Dermis blood vessel endothelial cell (primary cell): ENCODE results near the gene HOMER3. TPM values are rescaled to one million over a fixed set of nuclear protein-coding genes. Genes with fewer than 3 reads are reported as not detected.

ENCODE experiments used
- DNase-seq: peaks from one replicate; pipeline ENCODE4 v3.0.0; 2010
- total RNA-seq: library from RNA; depleted of rRNA; stranded (reverse); fragments of >200 nt; gene quantifications from 2 replicates; pipeline ENCODE4 v1.2.3, GENCODE V29; 2014

The HOMER3 gene
- 128 and 272 TPM in 2 replicates for total RNA-seq

DNA sequence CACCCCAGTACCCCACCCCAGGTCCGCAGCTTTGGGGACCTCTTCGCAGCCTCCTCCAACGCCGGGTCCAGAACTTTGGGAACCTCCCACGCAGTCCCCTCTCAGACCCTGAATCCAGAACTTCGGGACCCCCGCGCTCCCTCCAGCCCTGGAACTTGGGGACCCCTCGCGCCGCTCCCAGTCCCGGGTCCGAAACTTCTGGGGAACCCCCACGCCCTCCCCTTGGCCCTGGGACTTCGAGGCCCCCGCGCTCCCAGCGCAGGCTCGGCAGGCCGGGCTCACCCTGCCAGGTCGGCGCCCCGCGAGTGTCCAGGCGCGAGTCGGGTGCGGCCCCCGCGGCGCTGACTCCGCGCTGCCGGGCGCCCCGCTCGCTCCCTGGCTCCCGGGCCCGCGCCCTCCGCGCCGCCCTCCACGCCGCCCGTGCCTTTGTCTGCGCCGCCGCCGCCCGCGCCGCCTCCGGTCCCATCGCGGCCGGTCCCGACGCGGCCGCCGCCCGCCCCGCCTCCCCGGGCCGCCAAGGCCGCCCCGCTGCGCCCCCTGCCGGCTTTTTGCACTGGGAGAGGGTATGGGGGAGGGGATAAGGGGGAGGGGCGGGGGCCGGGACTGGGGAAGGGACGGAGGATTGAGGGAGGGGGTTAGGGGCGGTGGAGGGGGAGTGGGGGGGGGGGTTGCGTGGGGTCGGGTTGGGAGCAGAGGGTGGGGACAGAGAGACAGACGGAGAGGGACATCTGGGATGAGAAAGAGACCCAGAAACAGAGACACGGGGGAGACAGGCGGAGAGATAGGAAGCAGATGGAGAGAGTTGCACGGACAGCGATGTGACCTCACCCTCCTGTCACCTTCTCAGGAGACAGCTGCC, at the start of gene HOMER3:
Gene HOMER3, minus strand, starts transcription at position 449 of the 859 bp plus-strand sequence. CDS start 2,235 bp downstream, outside the sequence.
- DNase-seq = peak; percentile 75

- DNase-seq = no peak
These were observed 49.2 kb upstream of the HOMER3 start for GRCh38 chr19:18990128-18990708.

DNA sequence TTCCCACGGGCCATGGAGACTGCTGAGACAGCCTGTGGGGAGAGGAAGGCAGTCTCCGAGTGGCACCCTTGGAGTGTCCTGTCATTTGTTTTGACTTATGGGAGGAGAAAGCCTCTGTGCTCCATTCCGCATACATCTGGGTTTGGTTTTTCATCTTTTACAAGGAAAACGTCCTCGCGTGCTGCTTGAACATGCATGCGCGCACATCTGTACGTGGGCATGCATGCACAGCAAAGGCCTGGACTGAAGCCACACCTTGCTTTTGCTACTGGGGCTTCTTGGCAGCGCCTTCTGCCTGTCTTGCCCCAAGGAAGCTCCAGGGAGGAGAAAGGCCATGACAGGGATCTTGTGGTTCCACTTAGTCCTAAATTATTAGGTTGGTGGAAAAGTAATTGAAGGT, 48.3 kb upstream of the HOMER3 start:
- DNase-seq = no peak

- DNase-seq = no peak
These were observed 46.4 kb upstream of the HOMER3 start for GRCh38 chr19:18987456-18987855.

DNA sequence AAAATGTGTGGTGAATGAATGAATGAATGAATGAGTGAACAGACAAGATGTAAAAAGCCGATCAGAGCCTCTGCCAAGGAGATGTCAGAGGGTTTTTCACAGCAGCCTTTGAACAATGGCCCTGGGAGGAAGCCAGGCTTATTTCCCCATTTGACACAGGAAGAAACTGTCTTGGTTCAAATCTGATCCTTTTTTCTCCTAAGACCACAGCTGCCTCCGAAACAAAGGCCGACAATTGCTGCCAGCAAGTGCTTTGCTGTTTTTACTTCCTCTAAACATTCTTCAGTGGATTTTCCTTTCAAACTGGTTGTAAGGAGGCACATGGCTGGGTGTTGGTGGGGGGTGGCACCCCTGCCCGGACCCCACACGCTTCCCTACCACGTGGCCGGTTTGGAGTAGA, 44.2 kb upstream of the HOMER3 start:
- DNase-seq = peak; percentile 94

DNA sequence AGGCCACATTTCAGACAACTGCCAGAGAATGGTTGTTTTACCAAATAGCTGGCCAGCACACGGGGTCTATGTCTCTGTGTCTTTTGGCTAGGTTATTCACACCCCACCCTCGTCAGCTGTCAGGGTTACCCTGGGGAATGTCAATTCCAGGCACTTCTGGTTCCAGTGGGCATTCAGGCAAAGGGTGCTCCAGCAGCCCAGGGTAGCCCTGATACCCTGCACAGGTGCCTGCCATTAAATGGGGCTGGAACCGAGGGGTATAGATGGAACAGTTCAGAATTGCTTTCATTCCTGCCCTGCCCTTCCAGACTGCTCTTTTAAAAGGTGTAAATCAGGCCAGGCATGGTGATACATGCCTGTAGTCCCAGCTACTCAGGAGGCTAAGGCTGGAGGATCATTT, 43.2 kb upstream of the HOMER3 start:
- no peak for DNase-seq

DNA sequence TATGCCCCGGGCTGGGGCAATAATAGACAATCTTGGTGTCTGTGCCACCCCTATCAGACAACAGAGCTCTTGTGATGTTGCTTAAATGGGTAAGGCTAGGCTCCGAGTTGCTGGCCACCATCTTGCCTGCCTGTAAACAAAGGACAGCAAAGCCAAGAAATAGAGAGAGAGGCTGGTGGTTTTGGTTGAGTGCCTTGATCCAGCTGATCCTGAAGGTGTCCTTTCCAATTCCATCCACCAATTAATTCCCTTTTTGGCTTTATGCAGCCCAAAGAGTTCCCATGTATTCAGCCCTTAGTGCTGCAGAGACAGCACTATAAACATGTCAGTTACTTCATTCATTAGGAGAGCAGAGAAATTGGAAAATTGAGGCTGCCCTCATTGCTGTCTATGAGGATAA, 41.7 kb upstream of the HOMER3 start:
- no peak for DNase-seq

DNA sequence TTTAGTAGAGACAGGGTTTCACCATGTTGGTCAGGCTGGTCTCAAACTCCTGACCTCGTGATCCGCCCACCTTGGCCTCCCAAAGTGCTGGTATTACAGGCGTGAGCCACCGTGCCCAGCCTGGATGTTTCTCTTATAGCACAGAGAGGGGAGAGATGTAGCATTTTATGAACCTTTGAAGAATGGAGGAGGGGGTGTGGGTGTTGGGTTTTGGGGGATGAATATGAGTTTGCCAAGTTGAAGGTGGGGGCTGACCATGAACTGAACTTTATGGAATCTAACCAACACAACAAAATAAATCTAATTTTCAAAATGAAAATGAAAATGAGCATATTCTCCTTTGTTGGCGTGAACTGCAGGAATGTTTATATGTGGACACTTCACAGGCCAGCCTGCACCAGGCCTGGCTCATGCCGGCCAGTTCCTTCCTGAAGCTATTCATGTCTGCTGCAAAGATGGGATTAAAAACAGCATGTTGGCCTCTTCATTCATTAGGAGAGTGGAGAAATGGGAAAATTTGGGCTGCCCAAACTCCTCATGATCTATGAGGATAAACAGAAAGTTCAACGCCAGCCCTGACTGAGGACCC, 39.5 kb upstream of the HOMER3 start:
- DNase-seq = peak; percentile 28

- no peak for DNase-seq
These were observed 37.6 kb upstream of the HOMER3 start for GRCh38 chr19:18978616-18979015.

DNA sequence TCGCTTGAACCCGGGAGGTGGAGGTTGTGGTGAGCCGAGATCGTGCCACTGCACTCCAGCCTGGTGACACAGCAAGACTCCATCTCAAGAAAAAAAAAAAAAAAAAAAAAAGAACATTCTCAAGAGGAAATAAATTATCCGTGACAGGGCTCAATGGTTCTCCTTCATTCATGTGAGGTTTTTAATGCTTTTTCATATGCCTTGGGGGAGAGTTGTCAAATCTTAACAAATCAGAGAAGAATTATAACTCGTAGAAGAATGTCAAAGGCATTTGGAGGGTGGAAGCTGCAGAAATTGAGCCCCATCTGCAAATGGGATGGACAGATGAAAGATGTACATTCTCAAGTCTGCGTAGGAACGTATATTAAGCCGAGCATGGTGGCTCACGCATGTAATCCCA, 34.9 kb upstream of the HOMER3 start:
- no peak for DNase-seq

GRCh38 chr19:18975011-18975410, 34.0 kb upstream of the HOMER3 start:
- DNase-seq = no peak

DNA sequence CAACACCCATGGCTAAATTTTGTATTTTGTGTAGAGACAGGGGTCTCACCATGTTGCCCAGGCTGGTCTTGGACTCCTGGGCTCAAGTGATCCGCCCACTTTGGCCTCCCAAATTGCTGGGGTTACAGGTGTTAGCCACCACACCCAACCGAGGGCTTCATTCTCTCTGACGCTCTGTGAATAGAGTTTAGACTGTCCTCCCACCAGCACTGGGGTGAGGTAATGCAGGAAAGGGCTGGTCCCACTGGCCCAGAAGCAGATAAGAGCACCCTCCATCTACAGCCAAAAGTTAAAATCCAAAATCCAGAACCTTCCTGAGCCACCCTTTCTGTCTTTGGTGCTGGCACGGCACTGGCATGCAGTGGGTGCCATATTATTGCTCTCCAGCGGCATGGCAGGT, 31.8 kb upstream of the HOMER3 start:
- DNase-seq = peak; percentile 36

GRCh38 chr19:18972301-18972811, 31.3 kb upstream of the HOMER3 start:
- peak; percentile 58 for DNase-seq

- no peak for DNase-seq
These were observed 29.1 kb upstream of the HOMER3 start for GRCh38 chr19:18969931-18970659.

GRCh38 chr19:18967358-18968146, 26.5 kb upstream of the HOMER3 start:
- DNase-seq = peak; percentile 92

DNA sequence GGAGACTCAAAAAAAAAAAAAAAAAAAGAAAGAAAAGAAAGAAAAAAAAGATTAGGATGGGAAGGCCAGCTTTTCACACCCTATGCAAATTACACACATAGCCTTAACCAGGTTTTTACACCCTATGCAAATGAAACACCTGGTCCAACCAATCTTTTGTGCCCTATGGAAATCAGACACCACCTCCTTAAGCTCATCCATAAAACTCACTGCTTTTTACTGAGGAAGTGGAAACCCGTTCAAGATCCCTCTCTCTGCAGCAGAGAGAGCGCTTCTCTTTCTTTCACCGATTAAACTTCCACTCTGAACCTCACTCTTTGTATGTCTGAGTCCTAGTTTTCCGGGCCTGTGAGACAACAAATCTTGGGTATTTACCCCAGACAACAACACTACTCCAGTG, 25.3 kb upstream of the HOMER3 start:
- no peak for DNase-seq

- no peak for DNase-seq
These were observed 23.1 kb upstream of the HOMER3 start for GRCh38 chr19:18964121-18964520.

GRCh38 chr19:18961767-18962620, 21.0 kb upstream of the HOMER3 start:
- DNase-seq = no peak

DNA sequence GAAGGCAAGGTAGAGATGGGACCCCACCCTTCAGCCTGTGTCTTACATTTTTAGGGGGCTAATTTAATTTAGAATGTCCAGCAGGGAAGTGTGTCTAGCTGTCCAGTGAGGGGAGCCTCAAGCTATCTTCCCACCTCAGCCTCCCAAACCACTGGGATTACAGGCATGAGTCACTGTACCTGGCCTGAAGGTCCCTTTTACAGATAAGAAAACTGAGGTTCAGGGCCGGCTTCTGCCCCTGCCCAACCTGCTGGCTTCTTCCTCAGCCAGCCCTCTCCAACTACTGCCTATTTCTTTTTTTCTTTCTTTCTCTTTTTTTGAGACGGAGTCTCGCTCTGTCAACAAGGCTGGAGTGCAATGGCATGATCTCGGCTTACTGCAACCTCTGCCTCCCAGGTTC, 19.4 kb upstream of the HOMER3 start:
- no peak for DNase-seq

GRCh38 chr19:18955042-18955441, 14.0 kb upstream of the HOMER3 start:
- DNase-seq = no peak

DNA sequence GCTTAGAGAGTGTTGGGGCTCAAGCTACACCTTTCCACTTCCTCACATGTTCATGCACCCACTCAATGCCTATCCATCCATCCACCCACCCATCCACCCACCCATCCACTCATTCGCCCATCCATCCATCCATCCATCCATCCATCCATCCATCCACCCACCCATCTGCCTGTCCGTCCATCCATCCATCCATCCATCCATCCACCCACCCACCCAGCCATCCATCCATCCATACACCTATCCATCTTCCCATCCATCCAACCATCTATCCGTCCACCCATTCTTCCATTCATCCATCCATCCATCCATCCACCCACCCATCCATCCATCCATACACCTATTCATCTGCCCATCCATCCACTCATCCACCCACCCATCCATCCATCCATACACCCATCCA, 13.1 kb upstream of the HOMER3 start:
- no peak for DNase-seq
